IPS-20b (cell line): Measurements from ENCODE around the gene RHOT2.

Experiments used
- H3K27ac ChIP-seq: one replicate; pipeline ENCODE4 v1.5.1; 2013; ENCODE audit warnings: low read length
- H3K27me3 ChIP-seq: 2 replicates; pipeline ENCODE4 v1.6.1; 2013; ENCODE audit warnings: mild to moderate bottlenecking, low read length, inconsistent platforms; ENCODE audit not compliant: insufficient read depth
- H3K36me3 ChIP-seq: 2 replicates; pipeline ENCODE4 v1.6.1; 2013; ENCODE audit warnings: low read depth, mild to moderate bottlenecking, inconsistent platforms, low read length, moderate library complexity; ENCODE audit not compliant: insufficient read depth
- H3K4me1 ChIP-seq: 2 replicates; pipeline ENCODE4 v1.6.1; 2013; ENCODE audit warnings: mild to moderate bottlenecking, control low read depth, inconsistent platforms, low read length, moderate library complexity; ENCODE audit not compliant: insufficient read depth
- H3K4me3 ChIP-seq: 2 replicates; pipeline ENCODE4 v1.5.1; 2013; ENCODE audit warnings: mild to moderate bottlenecking, low read length, inconsistent platforms
- H3K9ac ChIP-seq: 2 replicates; pipeline ENCODE4 v1.6.1; 2013; ENCODE audit warnings: low read depth, mild to moderate bottlenecking, inconsistent platforms, low read length, moderate library complexity
- H3K9me3 ChIP-seq: 2 replicates; pipeline ENCODE4 v1.6.1; 2013; ENCODE audit warnings: mild to moderate bottlenecking, low read depth, low read length, inconsistent platforms; ENCODE audit not compliant: insufficient read depth

The RHOT2 gene

DNA sequence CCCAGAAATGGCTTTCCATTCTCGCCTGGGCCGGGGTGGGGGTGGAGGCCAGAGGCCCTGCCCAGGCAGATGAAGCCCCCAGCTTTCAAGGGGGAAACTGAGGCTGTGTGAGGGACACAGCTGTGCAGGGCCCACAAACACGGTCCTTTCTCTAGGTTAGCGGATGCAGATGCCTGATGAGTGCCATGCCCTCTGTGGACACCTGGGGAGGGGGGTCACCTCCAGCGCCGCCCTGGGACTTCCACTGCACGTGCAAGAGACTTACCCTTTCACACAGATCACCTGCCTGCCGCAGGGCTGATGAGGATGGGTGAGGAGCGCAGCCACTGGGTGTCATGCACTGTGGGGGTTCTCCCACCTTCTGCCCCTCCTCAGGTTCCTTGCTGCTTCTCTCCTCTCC lies 50.5 kb downstream of the RHOT2 start:
- no peaks in the 10 kb centered on the region for H3K9me3 ChIP-seq
- H3K36me3 ChIP-seq: no peaks in the 10 kb centered on the region
- no peak overlapping the region for H3K9ac ChIP-seq
- H3K4me1 ChIP-seq: peaks cover 3% of the 10 kb centered on the region; the same call in 1 of the 2 replicates
- peaks cover 58% of the 10 kb centered on the region for H3K27me3 ChIP-seq
- H3K4me3 ChIP-seq: no peak overlapping the region
- no peak overlapping the region for H3K27ac ChIP-seq

DNA sequence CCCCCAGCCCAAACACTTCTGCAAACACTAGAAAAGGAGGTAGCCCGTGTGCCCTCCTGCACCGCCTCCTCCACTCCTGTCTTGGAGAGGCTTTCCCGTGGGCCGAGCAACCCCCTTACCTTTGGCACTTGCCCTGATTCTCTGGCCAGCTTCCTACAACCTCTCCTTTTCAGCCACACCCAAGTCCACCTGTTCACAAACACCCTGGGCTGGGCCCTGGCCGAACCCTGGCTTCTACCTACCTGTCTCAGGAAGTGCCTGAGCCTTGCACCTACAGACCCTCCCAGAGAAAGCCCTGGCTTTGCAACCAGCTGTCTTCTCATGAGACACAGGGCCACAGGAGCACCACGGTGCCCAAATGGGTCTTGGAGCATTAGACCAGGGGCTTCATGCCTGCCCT lies 51.0 kb downstream of the RHOT2 start:
- Histone ChIP-seq H3K27ac (no peak overlapping the region), H3K4me3 (no peak overlapping the region), H3K9me3 (no peaks in the 10 kb centered on the region), H3K4me1 (peaks cover 3% of the 10 kb centered on the region; the same call in 1 of the 2 replicates), H3K9ac (no peak overlapping the region), H3K27me3 (peaks cover 53% of the 10 kb centered on the region), H3K36me3 (no peaks in the 10 kb centered on the region)

DNA sequence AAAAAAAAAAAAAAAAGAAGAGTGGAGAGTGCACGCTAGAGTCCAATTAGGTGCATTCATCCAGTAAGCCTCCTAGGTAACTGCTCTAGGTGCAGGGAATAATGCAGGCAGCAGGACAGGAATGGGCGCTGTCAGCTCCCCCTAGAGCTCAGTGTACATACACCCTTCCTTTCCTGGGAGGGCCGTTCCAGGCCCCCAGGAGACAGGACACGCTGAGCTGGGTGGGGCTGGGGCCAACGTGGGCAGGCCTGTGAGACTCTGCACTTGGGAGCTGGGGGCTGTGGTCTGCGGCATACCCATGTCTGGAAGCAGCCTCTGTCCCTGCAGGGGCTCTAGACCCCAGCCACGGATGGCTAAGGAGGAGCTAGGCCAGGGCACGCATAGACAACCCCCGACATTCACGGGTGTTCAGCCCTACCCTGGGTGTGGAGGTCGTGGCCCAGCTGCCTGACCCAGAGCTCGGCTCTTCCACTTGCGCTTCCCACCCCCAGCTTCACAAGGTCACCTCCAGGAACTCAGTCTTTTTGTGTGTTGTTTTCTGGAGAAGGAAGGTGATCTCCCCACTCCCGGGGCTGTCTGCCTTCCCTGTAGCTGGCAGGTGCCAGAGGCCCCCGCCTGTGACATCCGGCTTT lies 52.0 kb downstream of the RHOT2 start:
- Histone ChIP-seq H3K9ac (peak overlapping the region; percentile 83; the same call in 1 of the 2 replicates), H3K9me3 (no peaks in the 10 kb centered on the region), H3K27ac (no peak overlapping the region), H3K4me1 (peaks cover 3% of the 10 kb centered on the region; the same call in 1 of the 2 replicates), H3K36me3 (no peaks in the 10 kb centered on the region), H3K4me3 (peak overlapping the region; percentile 81), H3K27me3 (peaks cover 45% of the 10 kb centered on the region)

DNA sequence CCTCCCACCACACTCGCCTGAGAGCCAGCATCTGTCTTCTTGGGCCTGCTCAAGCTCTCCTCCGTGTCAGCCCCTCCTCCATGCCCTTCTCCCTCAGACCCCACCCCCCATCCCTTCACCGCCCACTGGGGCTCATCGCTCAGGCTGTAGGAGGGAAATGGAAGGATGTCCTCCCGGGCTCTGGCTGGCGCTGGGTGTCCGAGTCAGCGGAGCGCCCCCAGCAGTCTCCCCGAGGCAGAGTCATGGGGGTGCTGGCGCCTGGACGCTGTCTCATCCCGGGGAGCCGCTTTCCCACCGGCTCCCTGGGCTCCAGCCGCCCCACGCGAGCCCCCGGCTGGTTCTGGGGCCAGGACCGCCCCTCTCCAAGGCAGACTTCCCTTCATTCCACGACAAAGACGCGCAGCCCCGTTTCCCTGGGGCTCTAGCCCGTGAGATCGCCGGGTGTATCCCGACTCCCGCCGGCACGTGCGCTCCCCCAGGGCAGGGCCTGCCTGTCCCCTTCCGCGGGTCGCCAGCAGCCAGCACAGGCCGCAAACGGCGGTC lies 52.6 kb downstream of the RHOT2 start:
- Histone ChIP-seq H3K9ac (peak overlapping the region; percentile 83; the same call in 1 of the 2 replicates), H3K27ac (no peak overlapping the region), H3K9me3 (no peaks in the 10 kb centered on the region), H3K4me3 (peak overlapping the region; percentile 81), H3K36me3 (no peaks in the 10 kb centered on the region), H3K4me1 (peaks cover 3% of the 10 kb centered on the region; the same call in 1 of the 2 replicates), H3K27me3 (peaks cover 47% of the 10 kb centered on the region)

DNA sequence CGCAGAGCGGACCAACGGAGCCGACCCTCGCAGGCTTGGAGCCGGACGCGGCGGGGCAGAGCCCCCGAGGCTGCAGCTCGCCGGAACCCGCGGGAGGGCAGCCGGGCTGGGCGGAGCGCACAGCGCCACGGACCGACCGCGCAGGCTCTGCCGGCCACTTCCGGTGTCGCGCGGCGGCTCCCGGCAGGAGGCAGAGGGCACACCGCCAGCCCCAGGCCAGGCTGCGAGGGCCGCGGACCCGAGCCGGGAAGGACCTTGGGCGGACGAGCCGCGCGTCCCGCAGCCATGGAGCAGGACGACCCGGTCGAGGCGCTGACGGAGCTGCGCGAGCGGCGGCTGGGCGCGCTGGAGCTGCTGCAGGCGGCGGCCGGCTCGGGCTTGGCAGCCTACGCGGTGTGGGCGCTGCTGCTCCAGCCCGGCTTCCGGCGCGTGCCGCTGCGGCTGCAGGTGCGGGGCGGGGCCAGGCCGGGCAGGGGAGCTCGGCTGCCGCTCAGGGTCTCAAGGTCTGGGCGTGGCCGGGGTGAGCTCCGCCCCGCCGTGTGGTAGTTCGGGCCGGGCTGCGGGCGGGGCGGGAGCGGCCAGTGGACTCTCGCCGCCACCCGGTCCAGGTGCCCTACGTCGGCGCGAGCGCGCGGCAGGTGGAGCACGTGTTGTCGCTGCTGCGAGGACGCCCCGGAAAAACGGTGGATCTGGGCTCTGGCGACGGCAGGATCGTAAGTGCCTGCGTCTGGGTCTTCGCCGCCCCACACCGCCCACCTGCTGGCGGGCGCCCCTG lies 53.2 kb downstream of the RHOT2 start, which contains the start of gene ANTKMT:
Gene ANTKMT (plus strand): TSS at position 157 of the 775 bp plus-strand sequence. CDS start 129 bp downstream, at position 286.
- no peak within 1 kb of the TSS for H3K27ac ChIP-seq
- peak within 1 kb of the TSS; percentile 83 for H3K9ac ChIP-seq
- no peaks in the 10 kb centered on the region; the same call in 1 of the 2 replicates for H3K4me1 ChIP-seq
- H3K27me3 ChIP-seq: peaks cover 47% of the 10 kb centered on the region
- peak within 1 kb of the TSS; percentile 81 for H3K4me3 ChIP-seq
- H3K9me3 ChIP-seq: no peaks in the 10 kb centered on the region
- no peaks in the 10 kb centered on the region for H3K36me3 ChIP-seq

DNA sequence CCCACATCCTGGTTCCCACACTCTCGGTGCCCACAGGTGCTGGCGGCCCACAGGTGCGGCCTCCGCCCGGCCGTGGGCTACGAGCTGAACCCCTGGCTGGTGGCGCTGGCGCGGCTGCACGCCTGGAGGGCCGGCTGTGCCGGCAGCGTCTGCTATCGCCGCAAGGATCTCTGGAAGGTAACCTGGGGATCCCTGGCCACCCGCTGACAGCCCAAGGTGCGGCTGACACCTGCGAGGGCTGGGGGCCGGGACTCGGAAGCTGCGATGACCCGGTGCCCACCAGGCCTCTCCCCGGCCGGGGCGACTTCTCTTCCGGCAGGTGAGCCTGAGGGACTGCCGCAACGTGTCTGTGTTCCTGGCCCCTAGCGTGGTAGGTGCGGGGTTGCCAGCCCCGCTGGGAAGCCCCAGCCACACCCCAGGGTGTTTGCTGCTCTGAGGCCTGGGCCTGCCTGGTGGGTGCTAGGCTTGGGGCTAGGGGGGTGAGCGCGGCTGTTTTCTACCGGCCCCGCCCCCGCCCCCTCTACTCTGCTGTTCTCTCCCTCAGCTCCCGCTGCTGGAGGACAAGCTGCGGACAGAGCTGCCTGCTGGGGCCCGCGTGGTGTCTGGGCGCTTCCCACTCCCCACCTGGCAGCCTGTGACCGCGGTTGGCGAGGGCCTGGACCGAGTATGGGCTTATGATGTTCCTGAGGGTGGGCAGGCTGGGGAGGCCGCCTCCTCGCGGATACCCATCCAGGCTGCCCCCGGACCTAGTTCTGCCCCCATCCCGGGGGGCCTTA lies 54.0 kb downstream of the RHOT2 start:
- Histone ChIP-seq H3K27me3 (peaks cover 44% of the 10 kb centered on the region), H3K4me1 (no peaks in the 10 kb centered on the region), H3K27ac (no peak overlapping the region), H3K36me3 (no peaks in the 10 kb centered on the region), H3K9me3 (no peaks in the 10 kb centered on the region), H3K9ac (no peak overlapping the region), H3K4me3 (no peak overlapping the region; the same call in 1 of the 2 replicates)

DNA sequence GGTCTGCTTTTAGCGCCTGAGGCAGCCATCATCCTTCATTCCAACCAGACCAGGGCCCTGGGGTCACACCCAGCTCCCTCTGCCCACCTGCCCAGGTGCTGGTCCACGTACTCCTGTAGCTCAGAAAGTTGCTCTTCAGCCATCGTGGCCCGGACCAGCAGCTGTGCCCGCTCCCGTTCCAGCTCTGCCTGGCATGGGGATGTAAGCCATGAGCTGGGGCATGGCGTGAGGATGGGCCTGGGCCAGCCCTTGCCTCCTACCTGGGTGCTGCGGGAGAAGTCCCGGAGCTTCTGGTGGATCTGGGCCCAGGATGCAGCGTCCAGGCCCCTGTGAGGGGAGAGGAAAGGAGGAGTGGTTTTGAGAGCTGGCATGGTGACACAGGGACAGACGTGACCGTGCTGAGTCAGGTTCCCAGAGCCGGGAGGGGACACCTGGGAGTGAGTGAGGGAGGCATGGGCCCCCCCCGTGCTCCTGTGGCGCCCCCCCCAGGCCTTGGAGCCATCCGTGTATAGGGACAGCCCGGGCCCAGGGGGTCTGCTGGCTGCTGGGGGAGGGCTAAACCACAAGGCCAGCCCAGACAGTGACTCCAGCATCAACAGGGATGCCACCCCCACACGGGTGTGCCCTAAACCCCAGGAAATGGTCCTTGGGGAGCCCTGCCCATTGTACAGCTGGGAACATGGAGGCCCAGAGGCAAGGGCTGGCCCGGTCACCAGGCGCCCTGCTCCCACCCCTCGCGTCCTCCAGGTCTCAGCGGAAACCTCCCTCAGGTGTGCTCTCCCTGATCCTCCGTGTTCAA lies 55.1 kb downstream of the RHOT2 start:
- Histone ChIP-seq H3K27ac (no peak overlapping the region), H3K9ac (no peak overlapping the region), H3K4me3 (no peak overlapping the region), H3K9me3 (no peaks in the 10 kb centered on the region), H3K36me3 (no peaks in the 10 kb centered on the region), H3K27me3 (peaks cover 42% of the 10 kb centered on the region), H3K4me1 (no peaks in the 10 kb centered on the region)

DNA sequence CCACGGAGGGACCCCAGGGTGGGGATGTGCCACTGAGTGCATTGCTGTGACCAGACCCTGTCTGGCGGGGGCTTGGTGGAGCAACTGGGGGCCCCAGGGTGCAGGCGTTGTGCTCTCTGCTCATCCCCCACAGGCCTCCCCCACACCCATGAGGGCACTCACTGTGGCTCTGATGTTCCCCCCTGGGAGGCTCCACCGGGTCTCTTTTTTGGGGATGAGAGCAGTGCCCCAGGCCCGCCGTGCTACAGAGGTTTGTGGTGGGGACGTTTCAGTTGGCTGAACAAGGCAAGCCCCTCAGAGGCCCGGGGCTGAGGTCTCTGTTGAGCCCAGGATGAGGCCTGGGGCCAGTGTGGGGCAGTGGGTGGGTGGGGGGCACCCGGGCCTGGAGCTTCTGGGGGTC lies 55.8 kb downstream of the RHOT2 start:
- H3K4me1 ChIP-seq: no peaks in the 10 kb centered on the region
- no peak overlapping the region for H3K27ac ChIP-seq
- no peaks in the 10 kb centered on the region for H3K36me3 ChIP-seq
- H3K4me3 ChIP-seq: no peak overlapping the region
- H3K9ac ChIP-seq: no peak overlapping the region
- no peaks in the 10 kb centered on the region for H3K9me3 ChIP-seq
- H3K27me3 ChIP-seq: peaks cover 35% of the 10 kb centered on the region
